ENCODE data around the gene PCNX2. TPM values are rescaled to one million over a fixed set of nuclear protein-coding genes. Genes with fewer than 3 reads are reported as not detected.

PCNX2 gene
- total and polyA plus RNA-seq, 2 of the 8 experiments (the other 6 are each of a cell fraction or from before 2014, with no cell fraction given) = 46.1 to 57.6 TPM

- no peak overlapping the region for H2AK5ac ChIP-seq (ENCODE audit: low read depth, low read length)
- no peak overlapping the region for H3K4me3 ChIP-seq (ENCODE audit: extremely low read depth in 1 of 4, insufficient read depth in 2 of 4, low read depth in 3 of 4, low read length in 4 of 4)
- ChIA-PET CTCF (ENCODE audit: partially characterized antibody) (interaction anchor here (0.9 to 1.3 kb wide), 2 partner anchors 8 to 9 kb away, joined by 3 read pairs; no protein-coding TSS in a partner anchor), POLR2A (ENCODE audit: partially characterized antibody) (interaction anchor here (0.6 kb wide), 1 partner anchor 12 kb away, joined by 3 read pairs; no protein-coding TSS in a partner anchor)
- no peak overlapping the region for H4K8ac ChIP-seq (ENCODE audit: extremely low read depth, insufficient read depth, low read length)
- no peaks in the 10 kb centered on the region for H3K9me3 ChIP-seq (ENCODE audit: insufficient read depth in 2 of 2, low read depth in 1 of 2, low read length in 1 of 2)
- H3K23me2 ChIP-seq (ENCODE audit: low read depth, low read length) = no peaks in the 10 kb centered on the region
- no peak overlapping the region for H2BK5ac ChIP-seq (ENCODE audit: low read depth, low read length)
- H3K79me2 ChIP-seq (ENCODE audit: control insufficient read depth in 1 of 2, insufficient read depth in 2 of 2, low read length in 2 of 2) = no peaks in the 10 kb centered on the region
- no peak overlapping the region for H2BK12ac ChIP-seq (ENCODE audit: low read depth, low read length)
- no peak overlapping the region for H3K9ac ChIP-seq (replicated peaks in 1 of 4; ENCODE audit: extremely low read depth in 1 of 4, low read depth in 3 of 4, low read length in 3 of 4)
- H2BK20ac ChIP-seq (ENCODE audit: low read length) = no peak overlapping the region
- DNase-seq (ENCODE audit: low read depth in 1 of 2, low spot score in 2 of 2) = no peak
- H3K14ac ChIP-seq (ENCODE audit: insufficient read length) = no peak overlapping the region
- H3K23ac ChIP-seq (ENCODE audit: insufficient read length) = no peak overlapping the region
- no peak overlapping the region for H3K27ac ChIP-seq (ENCODE audit: low read depth, low read length)
- no peaks in the 10 kb centered on the region for H3K4me1 ChIP-seq (replicated peaks in 1 of 4; ENCODE audit: control insufficient read depth in 3 of 4, insufficient read depth in 4 of 4, low read length in 3 of 4)
- 100% methylated on average over 1 of the region's 1 CpG; no CpG with 5 or more reads in 1 of the 2 experiments for WGBS, 2 experiments (ENCODE audit: extremely low coverage in 1 of 2, insufficient coverage in 1 of 2, insufficient read length in 1 of 2, insufficient replicate concordance in 2 of 2, low coverage in 1 of 2, low lambda C conversion rate in 2 of 2, missing lambda C conversion rate in 1 of 2)
- no peak overlapping the region for H3K4ac ChIP-seq (replicated peaks; ENCODE audit: insufficient read length, low read depth, low read length)
- H4K91ac ChIP-seq (replicated peaks; ENCODE audit: insufficient read length, low read length) = no peak overlapping the region
- H2AFZ ChIP-seq (ENCODE audit: low read length) = no peak overlapping the region
- no peak overlapping the region for H3K18ac ChIP-seq (ENCODE audit: extremely low read depth, low read length)
- no peak overlapping the region for H3K4me2 ChIP-seq (ENCODE audit: insufficient read depth in 1 of 2, low read depth in 2 of 2, low read length in 2 of 2)
- no peak overlapping the region for H3K56ac ChIP-seq (replicated peaks; ENCODE audit: insufficient read length, low read depth, low read length)
- H2BK120ac ChIP-seq (replicated peaks; ENCODE audit: low read depth, low read length) = no peak overlapping the region
- no peaks in the 10 kb centered on the region for H4K20me1 ChIP-seq (replicated peaks in 1 of 2; ENCODE audit: control insufficient read depth in 1 of 2, insufficient read depth in 2 of 2, low read length in 2 of 2)
- peaks cover 0 to 6% (median 1%) of the 10 kb centered on the region in 4 experiments; a peak in 4 of 8 replicates for H3K36me3 ChIP-seq (ENCODE audit: control insufficient read depth in 2 of 4, insufficient read depth in 4 of 4, low read length in 3 of 4)
- FAIRE-seq = no peak
- no peaks in the 10 kb centered on the region for H3K79me1 ChIP-seq (ENCODE audit: low read depth, low read length)
- no peak overlapping the region for H2BK15ac ChIP-seq (ENCODE audit: low read length)
- H3K27me3 ChIP-seq (replicated peaks in 1 of 4; ENCODE audit: control insufficient read depth in 3 of 4, extremely low read depth in 1 of 4, insufficient read depth in 3 of 4, low read length in 3 of 4) = no peaks in the 10 kb centered on the region
- H4K5ac ChIP-seq (ENCODE audit: insufficient read length, low read depth, low read length) = no peak overlapping the region
- TF ChIP-seq BACH1 (IDR thresholded peaks at IDR 0.05; ENCODE audit: low read length) (no peak), CHD2 (IDR thresholded peaks at IDR 0.05; ENCODE audit: low read length) (no peak), FOSL1 (IDR thresholded peaks at IDR 0.05; ENCODE audit: insufficient read depth, low read depth, low read length) (no peak), BCL11A (IDR thresholded peaks at IDR 0.05; ENCODE audit: low read depth in 2 of 2, low read length in 2 of 2) (no peak), YY1 (IDR thresholded peaks at IDR 0.05; ENCODE audit: low read depth, low read length) (no peak), HDAC2 (IDR thresholded peaks at IDR 0.05; ENCODE audit: borderline replicate concordance in 1 of 2, low read depth in 2 of 2, low read length in 2 of 2) (no peak), TBP (IDR thresholded peaks at IDR 0.05; ENCODE audit: low read depth, low read length) (no peak), SIN3A (conservative IDR thresholded peaks at IDR 0.05 in 1 of 2, IDR thresholded peaks at IDR 0.05 in 1 of 2; ENCODE audit: low read depth in 1 of 2, low read length in 2 of 2) (no peak), POLR2A (IDR thresholded peaks at IDR 0.05; ENCODE audit: control extremely low read depth in 1 of 2, low read depth in 2 of 2, low read length in 2 of 2) (no peak), ATF2 (IDR thresholded peaks at IDR 0.05; ENCODE audit: low read length) (no peak), GTF2F1 (IDR thresholded peaks at IDR 0.05; ENCODE audit: borderline replicate concordance, low read depth, low read length) (no peak), SP2 (IDR thresholded peaks at IDR 0.05; ENCODE audit: low read length) (no peak)
Observed at GRCh38 chr1:233097959-233098580, 197.5 kb downstream of the PCNX2 start.
